NOMO-1 treated with dmso at 0.1 percent for 144 hours (cell line): ENCODE data around the gene CMPK2.
"Not testable (repeated sequence)": the region's sequence is repeated elsewhere in the genome, so short reads cannot be mapped to it uniquely, and the experiment has no call there.

Experiments used
- DNase-seq: peaks from one replicate; lab custom pipeline; 2025; ENCODE audit not compliant: unreplicated experiment; lab: John Stamatoyannopoulos, UW

The CMPK2 gene

GRCh38 chr2:6880200-6880733 lies 14.6 kb upstream of the CMPK2 start:
- no peak for DNase-seq

- DNase-seq, result no peak
Observed at GRCh38 chr2:6879011-6879410, 13.3 kb upstream of the CMPK2 start.

GRCh38 chr2:6878549-6878948 lies 12.8 kb upstream of the CMPK2 start:
- DNase-seq, result no peak

GRCh38 chr2:6877402-6878304 lies 11.9 kb upstream of the CMPK2 start, which contains the start of gene RSAD2:
Gene RSAD2 (plus strand): TSS chr2:6877777. CDS start chr2:6877801, 24 bp downstream.
- DNase-seq, result no peak

- peak; percentile 16 for DNase-seq
Observed at GRCh38 chr2:6876309-6876708, 10.6 kb upstream of the CMPK2 start.

GRCh38 chr2:6874032-6874431 lies 8.3 kb upstream of the CMPK2 start:
- DNase-seq, result no peak

- DNase-seq, result no peak
Observed at GRCh38 chr2:6872394-6872793, 6.7 kb upstream of the CMPK2 start.

GRCh38 chr2:6866982-6867381 lies 1.3 kb upstream of the CMPK2 start:
- no peak for DNase-seq

- no peak for DNase-seq
Observed at GRCh38 chr2:6866275-6866671, 566 bp upstream of the CMPK2 start.

- DNase-seq, result no peak
Observed at GRCh38 chr2:6864923-6865345, 773 bp downstream of the CMPK2 start.

- DNase-seq, result no peak
Observed at GRCh38 chr2:6864231-6864754, 1.4 kb downstream of the CMPK2 start.

- DNase-seq, result no peak
Observed at GRCh38 chr2:6863792-6864191, 1.9 kb downstream of the CMPK2 start.

GRCh38 chr2:6860296-6860695 lies 5.4 kb downstream of the CMPK2 start:
- no peak for DNase-seq

- DNase-seq, result not testable (repeated sequence)
Observed at GRCh38 chr2:6858466-6859027, 7.2 kb downstream of the CMPK2 start.

GRCh38 chr2:6856548-6856920 lies 9.2 kb downstream of the CMPK2 start:
- no peak for DNase-seq

GRCh38 chr2:6855860-6856547 lies 9.7 kb downstream of the CMPK2 start:
- no peak for DNase-seq

GRCh38 chr2:6854416-6854815 lies 11.3 kb downstream of the CMPK2 start:
- DNase-seq, result no peak

- no peak for DNase-seq
Observed at GRCh38 chr2:6852195-6852594, 13.5 kb downstream of the CMPK2 start.

- DNase-seq, result no peak
Observed at GRCh38 chr2:6846967-6847681, 18.6 kb downstream of the CMPK2 start.

GRCh38 chr2:6846540-6846939 lies 19.2 kb downstream of the CMPK2 start:
- no peak for DNase-seq

GRCh38 chr2:6845903-6846302 lies 19.8 kb downstream of the CMPK2 start:
- DNase-seq, result no peak
